LoVo (cell line): ENCODE data around the gene MIER1.
A peak's percentile ranks its signal among the peaks of the same experiment; 100 is the strongest.
"Not testable (repeated sequence)": the region's sequence is repeated elsewhere in the genome, so short reads cannot be mapped to it uniquely, and the experiment has no call there.

Experiments used
- DNase-seq: peaks from one replicate; pipeline ENCODE4 v3.0.0-alpha.2; 2016; ENCODE audit warnings: low spot score

MIER1 gene

GRCh38 chr1:66924756-66925557, at the start of gene MIER1, which contains the start of gene DNAI4:
Gene MIER1 (plus strand): TSS chr1:66924990. CDS start chr1:66925029, 39 bp downstream.
Gene DNAI4 (minus strand): TSS chr1:66924856. CDS start chr1:66924831, 25 bp downstream.
- peak; percentile 99 for DNase-seq

- no peak for DNase-seq
Observed at GRCh38 chr1:66876664-66877063, 48.1 kb upstream of the MIER1 start.

- no peak for DNase-seq
Observed at GRCh38 chr1:66889030-66889429, 35.8 kb upstream of the MIER1 start.

- DNase-seq = no peak
Observed at GRCh38 chr1:66890621-66891020, 34.2 kb upstream of the MIER1 start.

- no peak for DNase-seq
Observed at GRCh38 chr1:66893712-66894111, 31.1 kb upstream of the MIER1 start.

- DNase-seq = not testable (repeated sequence)
Observed at GRCh38 chr1:66915203-66915602, 9.6 kb upstream of the MIER1 start.

GRCh38 chr1:66916320-66916719, 8.5 kb upstream of the MIER1 start:
- DNase-seq = no peak

- no peak for DNase-seq
Observed at GRCh38 chr1:66917476-66917875, 7.3 kb upstream of the MIER1 start.

- DNase-seq = no peak
Observed at GRCh38 chr1:66919063-66919462, 5.7 kb upstream of the MIER1 start.

- no peak for DNase-seq
Observed at GRCh38 chr1:66919828-66920227, 5.0 kb upstream of the MIER1 start.

- DNase-seq = no peak
Observed at GRCh38 chr1:66920543-66920942, 4.2 kb upstream of the MIER1 start.

- DNase-seq = no peak
Observed at GRCh38 chr1:66925558-66925910, 744 bp downstream of the MIER1 start.

GRCh38 chr1:66925944-66926343, 1.2 kb downstream of the MIER1 start:
- DNase-seq = no peak

GRCh38 chr1:66927528-66927927, 2.7 kb downstream of the MIER1 start:
- no peak for DNase-seq

- no peak for DNase-seq
Observed at GRCh38 chr1:66929146-66929688, 4.4 kb downstream of the MIER1 start.

- DNase-seq = no peak
Observed at GRCh38 chr1:66929691-66929998, 4.9 kb downstream of the MIER1 start.

GRCh38 chr1:66929999-66930822, 5.4 kb downstream of the MIER1 start:
- DNase-seq = peak; percentile 92

GRCh38 chr1:66930823-66931174, 6.0 kb downstream of the MIER1 start:
- no peak for DNase-seq

GRCh38 chr1:66931590-66931989, 6.8 kb downstream of the MIER1 start:
- DNase-seq = no peak

- no peak for DNase-seq
Observed at GRCh38 chr1:66932291-66932690, 7.5 kb downstream of the MIER1 start.

- DNase-seq = no peak
Observed at GRCh38 chr1:66933887-66934700, 9.3 kb downstream of the MIER1 start.

GRCh38 chr1:66937529-66938234, 12.9 kb downstream of the MIER1 start:
- DNase-seq = no peak
